Endothelial cell of umbilical vein (primary cell): Measurements from ENCODE around the gene EP400. TPM values are rescaled to one million over a fixed set of nuclear protein-coding genes. Genes with fewer than 3 reads are reported as not detected.

Source experiments
- BruUV-seq: library from RNA; stranded (reverse); fragments of 400-500 nt; replicated peaks from 2 replicates; lab custom pipeline; 2021; lab: Mats Ljungman, UMichigan
- CTCF ChIA-PET: fragments of 300-600, 350-600 bp; sonication (Branson Sonifier 250); formaldehyde crosslinking; loops from one replicate; lab custom pipeline; 2021; ENCODE audit warnings: antibody characterized with exemption, inconsistent platforms; lab: Charles Lee
- POLR2A ChIA-PET: fragments of 300-600, 350-600 bp; sonication (Branson Sonifier 250); formaldehyde crosslinking; loops from one replicate; lab custom pipeline; 2021; ENCODE audit warnings: antibody characterized with exemption, inconsistent platforms; lab: Charles Lee
- DNase-seq: peaks from one replicate; pipeline ENCODE4 v3.0.0-alpha.2; 2011; ENCODE audit warnings: low read depth, low spot score
- FAIRE-seq: peaks from 2 replicates; lab custom pipeline; 2011; peaks lifted over from hg19 to GRCh38; lab: Jason Lieb, UNC
- H2AFZ ChIP-seq: 2 replicates; pipeline ENCODE4 v1.6.0; 2012; ENCODE audit warnings: low read depth, low read length, control low read depth, inconsistent platforms
- H3K27ac ChIP-seq: 2 replicates; pipeline ENCODE4 v1.5.1; 2011; ENCODE audit warnings: low read depth, mild to moderate bottlenecking, control low read depth, low read length, moderate library complexity; ENCODE audit not compliant: insufficient read depth
- H3K27me3 ChIP-seq, 2 experiments: 2 replicates each; pipeline versions ENCODE4 v1.6.0 to v1.6.1; 2011; ENCODE audit warnings: low read length in 2 of 2, mixed read lengths in 1 of 2; ENCODE audit not compliant: control insufficient read depth in 2 of 2, insufficient read depth in 2 of 2
- H3K36me3 ChIP-seq, 2 experiments: 2 replicates in 1 of 2; 3 replicates in 1 of 2; pipeline ENCODE4 v1.5.1; 2011; ENCODE audit warnings: low read length in 2 of 2, mild to moderate bottlenecking in 1 of 2, moderate library complexity in 1 of 2; ENCODE audit not compliant: control insufficient read depth in 2 of 2, insufficient read depth in 2 of 2; ENCODE audit errors: extremely low read depth in 1 of 2
- H3K4me1 ChIP-seq: 3 replicates; pipeline ENCODE4 v1.5.1; 2011; ENCODE audit warnings: mild to moderate bottlenecking, low read length; ENCODE audit not compliant: control insufficient read depth, insufficient read depth; ENCODE audit errors: extremely low read depth
- H3K4me2 ChIP-seq: 2 replicates; pipeline ENCODE4 v1.6.1; 2011; ENCODE audit warnings: low read length, control low read depth, mixed read lengths; ENCODE audit not compliant: insufficient read depth
- H3K4me3 ChIP-seq, 3 experiments: fragments of 200-600 bp in 1 of 3; sonication (generic), shearing (Covaris generic) in 1 of 3; replicated peaks in 1 of 3; 2 replicates each; pipeline ENCODE4 v1.5.1; 2011 to 2016; ENCODE audit warnings: control low read depth in 3 of 3, low read length in 3 of 3, mild to moderate bottlenecking in 2 of 3, inconsistent platforms in 1 of 3, low read depth in 1 of 3, moderate library complexity in 1 of 3; ENCODE audit not compliant: insufficient read depth in 1 of 3
- H3K79me2 ChIP-seq: 2 replicates; pipeline ENCODE4 v1.6.0; 2012; ENCODE audit warnings: low read length, inconsistent platforms; ENCODE audit not compliant: control insufficient read depth, insufficient read depth
- H3K9ac ChIP-seq: replicated peaks from 2 replicates; pipeline ENCODE3; 2011; ENCODE audit warnings: low read length, control low read depth; ENCODE audit not compliant: insufficient read depth; ENCODE audit errors: extremely low read depth
- H3K9me1 ChIP-seq: replicated peaks from 3 replicates; pipeline ENCODE4 v1.6.0; 2011; ENCODE audit warnings: mild to moderate bottlenecking, low read length; ENCODE audit not compliant: control insufficient read depth, insufficient read depth; ENCODE audit errors: extremely low read depth
- H3K9me3 ChIP-seq: replicated peaks from 2 replicates; pipeline ENCODE4 v1.5.1; 2012; ENCODE audit warnings: low read length, inconsistent platforms; ENCODE audit not compliant: control insufficient read depth, insufficient read depth
- H4K20me1 ChIP-seq: replicated peaks from 2 replicates; pipeline ENCODE3; 2011; ENCODE audit warnings: mild to moderate bottlenecking, low read length; ENCODE audit not compliant: control insufficient read depth, insufficient read depth; ENCODE audit errors: extremely low read depth
- CTCF ChIP-seq, 2 donors: IDR thresholded peaks; 1 replicate in 1 of 2; 2 replicates in 1 of 2; pipeline ENCODE4 v1.5.1; 2011; ENCODE audit warnings: low read length in 2 of 2, mild to moderate bottlenecking in 2 of 2, moderate library complexity in 2 of 2, control low read depth in 1 of 2, inconsistent platforms in 1 of 2, low read depth in 1 of 2; ENCODE audit not compliant: insufficient read depth in 1 of 2; ENCODE audit errors: extremely low read depth in 1 of 2
- EZH2 ChIP-seq: IDR thresholded peaks from 2 replicates; pipeline ENCODE4 v1.6.1; 2012; ENCODE audit warnings: borderline replicate concordance, low read depth, mild to moderate bottlenecking, moderate library complexity, low read length, inconsistent platforms; ENCODE audit not compliant: severe bottlenecking
- FOS ChIP-seq: IDR thresholded peaks from 2 replicates; pipeline ENCODE4 v1.6.1; 2011; ENCODE audit warnings: mild to moderate bottlenecking, low read length, moderate library complexity, borderline replicate concordance; ENCODE audit not compliant: insufficient read depth
- GATA2 ChIP-seq: IDR thresholded peaks from 2 replicates; pipeline ENCODE4 v1.7.0; 2011; ENCODE audit warnings: low read depth, mild to moderate bottlenecking, moderate library complexity, mixed read lengths, low read length; ENCODE audit not compliant: insufficient read length, insufficient read depth
- JUN ChIP-seq: IDR thresholded peaks from 2 replicates; pipeline ENCODE4 v1.6.1; 2011; ENCODE audit warnings: borderline replicate concordance, low read depth; ENCODE audit not compliant: insufficient read length, insufficient read depth
- POLR2A ChIP-seq: IDR thresholded peaks from 2 replicates; pipeline ENCODE4 v1.6.1; 2012; ENCODE audit warnings: low read depth, mild to moderate bottlenecking, control low read depth, low read length
- dilution Hi-C: fragments of 300-500 bp; cut with MboI; formaldehyde crosslinking; loops from one replicate; pipeline ENCODE4 v1.15.0; 2019; ENCODE audit warnings: low sequenced_read_pairs; ENCODE audit not compliant: extremely low pct_ligation_motif_present
- intact Hi-C: fragments of 100-400 bp; cut with micrococcal nuclease; formaldehyde crosslinking; loops from one replicate; pipeline ENCODE4 v1.10.0; 2022
- polyA plus RNA-seq, 4 experiments: library from polyadenylated mRNA; depleted of rRNA in 3 of 4; stranded (reverse) in 3 of 4; unstranded in 1 of 4; fragments of >200 nt; gene quantifications; 2 replicates each; pipeline versions ENCODE4 v1.2.1 to v1.2.3, GENCODE V29; 2011 to 2012; ENCODE audit warnings: missing spikeins in 1 of 4
- total RNA-seq: library from RNA; stranded (reverse); gene quantifications from 2 replicates; pipeline ENCODE4 v1.2.3, GENCODE V29; 2021

EP400 gene
- total and polyA plus RNA-seq, 2 donors (not counting 3 experiments of a cell fraction or from before 2014, with no cell fraction given) = 9.0 to 57.7 TPM

- H3K9me3 ChIP-seq = no peaks in the 10 kb centered on the region
- no peaks in the 10 kb centered on the region for H4K20me1 ChIP-seq
- no peak overlapping the region for H3K9ac ChIP-seq
- peaks cover 3 to 31% of the 10 kb centered on the region in 2 experiments for H3K36me3 ChIP-seq
- BruUV-seq = no TSS peak
- H3K4me1 ChIP-seq = no peaks in the 10 kb centered on the region
- no peaks in the 10 kb centered on the region for H3K79me2 ChIP-seq
- TF ChIP-seq EZH2 = no peak
- no peak for TF ChIP-seq FOS
- TF ChIP-seq JUN = no peak
- TF ChIP-seq CTCF (IDR thresholded peaks at IDR 0.05; ENCODE audit: extremely low read depth in 1 of 2, insufficient read depth in 1 of 2, low read depth in 1 of 2, low read length in 2 of 2) = no peak
- no peak for TF ChIP-seq GATA2
- TF ChIP-seq POLR2A = no peak
- H3K9me1 ChIP-seq = no peaks in the 10 kb centered on the region
- no peak overlapping the region for H3K4me3 ChIP-seq
- no peak overlapping the region for H2AFZ ChIP-seq
- DNase-seq = no peak
- no peak for FAIRE-seq
- ChIA-PET CTCF (interaction anchor here (0.7 to 1.1 kb wide), 2 partner anchors 29 to 80 kb away, joined by 3 to 4 read pairs; no protein-coding TSS in a partner anchor), POLR2A (no interaction called here)
- H3K27ac ChIP-seq = no peak overlapping the region
- intact Hi-C loops = no loop called here
- H3K4me2 ChIP-seq = no peak overlapping the region
- H3K27me3 ChIP-seq = no peaks in the 10 kb centered on the region
- dilution Hi-C loops = no loop called here
These were observed 175.2 kb downstream of the EP400 start for GRCh38 chr12:132124766-132125425.
